ENCODE measurements around the gene SLC36A4.
"Not testable (repeated sequence)": the region's sequence is repeated elsewhere in the genome, so short reads cannot be mapped to it uniquely, and the experiment has no call there.

Gene SLC36A4

GRCh38 chr11:93133488-93134109 is 64.2 kb downstream of the SLC36A4 start:
- no peak for DNase-seq
- intact Hi-C loops (cut with DNase I), result no loop called here

GRCh38 chr11:93132836-93133235 is 65.0 kb downstream of the SLC36A4 start:
- DNase-seq, result no peak
- intact Hi-C loops (cut with DNase I), result no loop called here

GRCh38 chr11:93131709-93132108 is 66.1 kb downstream of the SLC36A4 start:
- intact Hi-C loops (cut with DNase I), result no loop called here
- no peak for DNase-seq

- DNase-seq, result no peak
- intact Hi-C loops (cut with DNase I), result no loop called here
These were observed 69.2 kb downstream of the SLC36A4 start for GRCh38 chr11:93128574-93128973.

GRCh38 chr11:93123351-93123898 is 74.4 kb downstream of the SLC36A4 start:
- no peak for DNase-seq
- intact Hi-C loops (cut with DNase I), result no loop called here

- DNase-seq, result no peak
- intact Hi-C loops (cut with DNase I), result no loop called here
These were observed 75.1 kb downstream of the SLC36A4 start for GRCh38 chr11:93122535-93123235.

- intact Hi-C loops (cut with DNase I), result no loop called here
- no peak for DNase-seq
These were observed 79.5 kb downstream of the SLC36A4 start for GRCh38 chr11:93118276-93118675.

- intact Hi-C loops (cut with DNase I), result no loop called here
- DNase-seq, result no peak
These were observed 80.2 kb downstream of the SLC36A4 start for GRCh38 chr11:93117565-93117964.

- intact Hi-C loops (cut with DNase I), result no loop called here
These were observed 81.0 kb downstream of the SLC36A4 start for GRCh38 chr11:93116641-93117441.

GRCh38 chr11:93114304-93114703 is 83.5 kb downstream of the SLC36A4 start:
- no peak for DNase-seq
- intact Hi-C loops (cut with DNase I), result no loop called here

More at GRCh38 chr11:93116641-93117441, 81.0 kb downstream of the SLC36A4 start:
- no peak for DNase-seq

- DNase-seq, result no peak
- intact Hi-C loops (cut with DNase I), result no loop called here
These were observed 84.0 kb downstream of the SLC36A4 start for GRCh38 chr11:93113824-93114223.

- DNase-seq; intact Hi-C loops (cut with DNase I): not testable (repeated sequence)
These were observed 86.6 kb downstream of the SLC36A4 start for GRCh38 chr11:93111147-93111546.

GRCh38 chr11:93100211-93100610 is 97.6 kb downstream of the SLC36A4 start:
- intact Hi-C loops (cut with DNase I), result no loop called here

GRCh38 chr11:93099806-93100205 is 98.0 kb downstream of the SLC36A4 start:
- no peak for DNase-seq
- intact Hi-C loops (cut with DNase I), result no loop called here

More at GRCh38 chr11:93100211-93100610, 97.6 kb downstream of the SLC36A4 start:
- no peak for DNase-seq
